ENCODE measurements around the gene KRT31. TPM values are rescaled to one million over a fixed set of nuclear protein-coding genes. Genes with fewer than 3 reads are reported as not detected.

KRT31 gene
- polyA plus RNA-seq, 3 donors, result not detected

GRCh38 chr17:41421617-41422016, 24.2 kb upstream of the KRT31 start:
- Histone ChIP-seq H3K36me3 (replicated peaks in 1 of 2; ENCODE audit: control insufficient read depth in 1 of 2, insufficient read depth in 2 of 2, low read length in 2 of 2) (no peaks in the 10 kb centered on the region), H3K4me1 (ENCODE audit: control insufficient read depth in 1 of 2, insufficient read depth in 2 of 2, low read length in 2 of 2) (peaks cover 4 to 5% of the 10 kb centered on the region in 2 donors), H3K27ac (ENCODE audit: low read depth in 1 of 2, low read length in 2 of 2) (no peak overlapping the region), H3K4me3 (replicated peaks in 1 of 3; ENCODE audit: low read depth in 2 of 3, low read length in 3 of 3) (no peak overlapping the region), H2AFZ (ENCODE audit: insufficient read depth, low read depth, low read length, poor library complexity, severe bottlenecking) (no peak overlapping the region), H3K79me2 (ENCODE audit: insufficient read depth, low read length) (no peaks in the 10 kb centered on the region), H4K20me1 (ENCODE audit: insufficient read depth, low read length) (no peaks in the 10 kb centered on the region), H3K9me3 (replicated peaks in 1 of 2; ENCODE audit: control insufficient read depth in 1 of 2, insufficient read depth in 1 of 2, low read length in 2 of 2) (no peaks in the 10 kb centered on the region), H3K4me2 (replicated peaks; ENCODE audit: extremely low read depth, low read length, poor library complexity, severe bottlenecking) (no peak overlapping the region), H3K27me3 (ENCODE audit: control insufficient read depth in 2 of 2, insufficient read depth in 2 of 2, low read length in 2 of 2) (no peaks in the 10 kb centered on the region), H3K9ac (ENCODE audit: insufficient read depth, low read length, poor library complexity, severe bottlenecking) (no peak overlapping the region)
- H3K4me1 Mint-ChIP-seq, result peaks cover 7% of the 10 kb centered on the region
- peaks cover 4 to 9% (median 6%) of the 10 kb centered on the region in 3 donors for H3K27me3 Mint-ChIP-seq (ENCODE audit: low read depth in 3 of 3)
- H3K36me3 Mint-ChIP-seq, result no peaks in the 10 kb centered on the region
- H3K9me3 Mint-ChIP-seq, result no peaks in the 10 kb centered on the region
- 75% methylated on average over 2 of the region's 4 CpGs for WGBS (ENCODE audit: insufficient coverage)
- no peak for DNase-seq
- intact Hi-C loops (cut with micrococcal nuclease), result no loop called here
- H3K4me3 Mint-ChIP-seq, result no peak overlapping the region
- TF ChIP-seq CTCF (IDR thresholded peaks at IDR 0.05), result no peak
- no peak overlapping the region for H3K27ac Mint-ChIP-seq

GRCh38 chr17:41421116-41421515, 23.7 kb upstream of the KRT31 start:
- Mint-ChIP-seq H3K27me3 (ENCODE audit: low read depth in 3 of 3) (peaks cover 4 to 9% (median 7%) of the 10 kb centered on the region in 3 donors), H3K4me3 (no peak overlapping the region), H3K27ac (no peak overlapping the region), H3K4me1 (peaks cover 7% of the 10 kb centered on the region), H3K36me3 (no peaks in the 10 kb centered on the region), H3K9me3 (no peaks in the 10 kb centered on the region)
- H3K4me2 ChIP-seq (replicated peaks; ENCODE audit: extremely low read depth, low read length, poor library complexity, severe bottlenecking), result no peak overlapping the region
- no peak overlapping the region for H3K4me3 ChIP-seq (replicated peaks in 1 of 3; ENCODE audit: low read depth in 2 of 3, low read length in 3 of 3)
- peaks cover 4 to 5% of the 10 kb centered on the region in 2 donors for H3K4me1 ChIP-seq (ENCODE audit: control insufficient read depth in 1 of 2, insufficient read depth in 2 of 2, low read length in 2 of 2)
- H3K27ac ChIP-seq (ENCODE audit: low read depth in 1 of 2, low read length in 2 of 2), result no peak overlapping the region
- WGBS (ENCODE audit: insufficient coverage), result 84% methylated on average over 9 of the region's 9 CpGs
- H3K79me2 ChIP-seq (ENCODE audit: insufficient read depth, low read length), result no peaks in the 10 kb centered on the region
- no peaks in the 10 kb centered on the region for H4K20me1 ChIP-seq (ENCODE audit: insufficient read depth, low read length)
- intact Hi-C loops (cut with micrococcal nuclease), result no loop called here
- no peak for DNase-seq
- no peaks in the 10 kb centered on the region for H3K9me3 ChIP-seq (replicated peaks in 1 of 2; ENCODE audit: control insufficient read depth in 1 of 2, insufficient read depth in 1 of 2, low read length in 2 of 2)
- H2AFZ ChIP-seq (ENCODE audit: insufficient read depth, low read depth, low read length, poor library complexity, severe bottlenecking), result no peak overlapping the region
- TF ChIP-seq CTCF (IDR thresholded peaks at IDR 0.05), result no peak
- H3K36me3 ChIP-seq (replicated peaks in 1 of 2; ENCODE audit: control insufficient read depth in 1 of 2, insufficient read depth in 2 of 2, low read length in 2 of 2), result no peaks in the 10 kb centered on the region
- no peaks in the 10 kb centered on the region for H3K27me3 ChIP-seq (ENCODE audit: control insufficient read depth in 2 of 2, insufficient read depth in 2 of 2, low read length in 2 of 2)
- no peak overlapping the region for H3K9ac ChIP-seq (ENCODE audit: insufficient read depth, low read length, poor library complexity, severe bottlenecking)
